C4-2B (cell line): ENCODE results near the gene ZNF136.

Source experiments
- CTCF ChIP-seq: fragments of 450-650 bp; conservative IDR thresholded peaks from 2 replicates; pipeline ENCODE4 v1.5.1; 2017; ENCODE audit warnings: mild to moderate bottlenecking
- ZFX ChIP-seq: fragments of 450-650 bp; IDR thresholded peaks from 2 replicates; pipeline ENCODE4 v1.6.1; 2017

- no peak for TF ChIP-seq CTCF
- no peak for TF ChIP-seq ZFX
Measured at GRCh38 chr19:12156223-12157058, 6.5 kb upstream of the ZNF136 start, which contains the start of gene ZNF625.
